Measurements from ENCODE around the gene RPL9. TPM values are rescaled to one million over a fixed set of nuclear protein-coding genes. Genes with fewer than 3 reads are reported as not detected.

Gene RPL9
- total and polyA plus RNA-seq, 2 of the 8 experiments (the other 6 are each of a cell fraction or from before 2014, with no cell fraction given) = 1,161 to 1,184 TPM

DNA sequence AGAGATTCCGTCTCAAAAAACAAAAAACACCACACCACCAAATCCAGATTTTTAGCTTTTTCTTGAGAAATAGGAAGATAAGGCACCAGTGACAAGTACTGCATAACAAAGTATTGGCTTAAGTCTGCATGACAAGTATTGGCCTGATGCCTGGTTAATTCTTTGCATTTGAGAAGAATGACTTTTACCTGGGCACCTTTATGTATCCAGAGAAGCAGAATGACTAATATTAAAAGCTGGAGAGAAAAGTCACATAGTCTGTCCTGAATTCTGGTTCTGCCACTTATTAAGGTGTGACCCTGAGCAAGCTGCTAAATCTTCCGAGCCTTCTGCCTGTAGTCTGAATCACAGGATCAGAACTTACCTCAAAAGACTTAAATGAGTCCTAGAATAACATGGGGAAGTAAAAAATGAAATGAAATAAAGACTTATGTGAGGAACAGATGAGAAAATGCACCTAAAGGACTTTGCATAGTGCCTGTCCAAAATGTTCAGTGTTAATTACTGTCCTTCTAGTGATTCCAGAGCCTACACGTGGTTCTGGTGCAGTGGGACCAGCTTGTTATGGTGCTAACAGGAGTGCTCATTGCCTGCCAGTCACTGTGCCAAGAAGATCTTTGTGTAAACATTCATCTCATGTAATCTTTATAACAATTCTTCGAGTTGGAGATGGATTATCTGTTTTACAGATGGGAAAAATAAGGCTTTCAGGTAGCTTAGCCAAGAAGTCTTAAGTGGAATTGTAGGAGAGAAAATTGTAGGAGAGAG is 36.9 kb upstream of the RPL9 start:
- H3K4me3 ChIP-seq (ENCODE audit: extremely low read depth in 1 of 4, insufficient read depth in 2 of 4, low read depth in 3 of 4, low read length in 4 of 4) = no peak overlapping the region
- CTCF ChIA-PET (ENCODE audit: partially characterized antibody) = interaction anchor here (0.6 to 1.3 kb wide), 4 partner anchors 12 to 1002 kb away, joined by 3 to 4 read pairs (median 3); no protein-coding TSS in a partner anchor
- no peak overlapping the region for H3K4me2 ChIP-seq (ENCODE audit: insufficient read depth in 1 of 2, low read depth in 2 of 2, low read length in 2 of 2)
- H2BK12ac ChIP-seq (ENCODE audit: low read depth, low read length) = no peak overlapping the region
- H4K5ac ChIP-seq (ENCODE audit: insufficient read length, low read depth, low read length) = no peak overlapping the region
- no peak overlapping the region for H2AK5ac ChIP-seq (ENCODE audit: low read depth, low read length)
- no peak overlapping the region for H3K23ac ChIP-seq (ENCODE audit: insufficient read length)
- no peak overlapping the region for H2BK5ac ChIP-seq (ENCODE audit: low read depth, low read length)
- DNase-seq (ENCODE audit: low read depth in 1 of 2, low spot score in 2 of 2) = peak in 1 of 2 experiments; percentile 16
- H4K91ac ChIP-seq (replicated peaks; ENCODE audit: insufficient read length, low read length) = no peak overlapping the region
- no peaks in the 10 kb centered on the region for H3K79me1 ChIP-seq (ENCODE audit: low read depth, low read length)
- H3K56ac ChIP-seq (replicated peaks; ENCODE audit: insufficient read length, low read depth, low read length) = no peak overlapping the region
- H2BK120ac ChIP-seq (replicated peaks; ENCODE audit: low read depth, low read length) = no peak overlapping the region
- no peak overlapping the region for H4K8ac ChIP-seq (ENCODE audit: extremely low read depth, insufficient read depth, low read length)
- no peak overlapping the region for H3K27ac ChIP-seq (ENCODE audit: low read depth, low read length)
- WGBS, 2 experiments (ENCODE audit: extremely low coverage in 1 of 2, insufficient coverage in 1 of 2, insufficient read length in 1 of 2, insufficient replicate concordance in 2 of 2, low coverage in 1 of 2, low lambda C conversion rate in 2 of 2, missing lambda C conversion rate in 1 of 2) = 95% methylated on average over 4 of the region's 4 CpGs; no CpG with 5 or more reads in 1 of the 2 experiments
- H4K20me1 ChIP-seq (replicated peaks in 1 of 2; ENCODE audit: control insufficient read depth in 1 of 2, insufficient read depth in 2 of 2, low read length in 2 of 2) = no peaks in the 10 kb centered on the region
- no peaks in the 10 kb centered on the region for H3K23me2 ChIP-seq (ENCODE audit: low read depth, low read length)
- H3K79me2 ChIP-seq (ENCODE audit: control insufficient read depth in 1 of 2, insufficient read depth in 2 of 2, low read length in 2 of 2) = no peaks in the 10 kb centered on the region
- no peak overlapping the region for H3K14ac ChIP-seq (ENCODE audit: insufficient read length)
- H3K27me3 ChIP-seq (replicated peaks in 1 of 4; ENCODE audit: control insufficient read depth in 3 of 4, extremely low read depth in 1 of 4, insufficient read depth in 3 of 4, low read length in 3 of 4) = no peaks in the 10 kb centered on the region
- no peak overlapping the region; a peak in 1 of 7 replicates for H3K9ac ChIP-seq (replicated peaks in 1 of 4; ENCODE audit: extremely low read depth in 1 of 4, low read depth in 3 of 4, low read length in 3 of 4)
- POLR2A ChIA-PET (ENCODE audit: partially characterized antibody) = interaction anchor here (0.7 to 1.7 kb wide), 3 partner anchors 9 to 37 kb away, joined by 3 read pairs; partner anchors contain the start of genes LIAS and RPL9
- no peak overlapping the region for H2AFZ ChIP-seq (ENCODE audit: low read length)
- no peak overlapping the region for H2BK20ac ChIP-seq (ENCODE audit: low read length)
- no peak overlapping the region for H3K4ac ChIP-seq (replicated peaks; ENCODE audit: insufficient read length, low read depth, low read length)
- H3K36me3 ChIP-seq (ENCODE audit: control insufficient read depth in 2 of 4, insufficient read depth in 4 of 4, low read length in 3 of 4) = peaks cover 0 to 22% (median 4%) of the 10 kb centered on the region in 4 experiments; a peak in 3 of 8 replicates
- no peak overlapping the region for H2BK15ac ChIP-seq (ENCODE audit: low read length)
- no peaks in the 10 kb centered on the region for H3K4me1 ChIP-seq (replicated peaks in 1 of 4; ENCODE audit: control insufficient read depth in 3 of 4, insufficient read depth in 4 of 4, low read length in 3 of 4)
- H3K18ac ChIP-seq (ENCODE audit: extremely low read depth, low read length) = no peak overlapping the region
- TF ChIP-seq SIX5 (IDR thresholded peaks at IDR 0.05; ENCODE audit: low read depth, low read length) = no peak
- TF ChIP-seq ZNF274 (IDR thresholded peaks at IDR 0.05; ENCODE audit: borderline replicate concordance, extremely low read depth, low read length) = no peak
- TF ChIP-seq, protein P1, sequence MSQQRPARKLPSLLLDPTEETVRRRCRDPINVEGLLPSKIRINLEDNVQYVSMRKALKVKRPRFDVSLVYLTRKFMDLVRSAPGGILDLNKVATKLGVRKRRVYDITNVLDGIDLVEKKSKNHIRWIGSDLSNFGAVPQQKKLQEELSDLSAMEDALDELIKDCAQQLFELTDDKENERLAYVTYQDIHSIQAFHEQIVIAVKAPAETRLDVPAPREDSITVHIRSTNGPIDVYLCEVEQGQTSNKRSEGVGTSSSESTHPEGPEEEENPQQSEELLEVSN (IDR thresholded peaks at IDR 0.05) = no peak
- no peak for FAIRE-seq
- H3K9me3 ChIP-seq (ENCODE audit: insufficient read depth in 2 of 2, low read depth in 1 of 2, low read length in 1 of 2) = no peaks in the 10 kb centered on the region

Data from H1 (cell line).